ENCODE measurements around the gene ZBTB38.

DNA sequence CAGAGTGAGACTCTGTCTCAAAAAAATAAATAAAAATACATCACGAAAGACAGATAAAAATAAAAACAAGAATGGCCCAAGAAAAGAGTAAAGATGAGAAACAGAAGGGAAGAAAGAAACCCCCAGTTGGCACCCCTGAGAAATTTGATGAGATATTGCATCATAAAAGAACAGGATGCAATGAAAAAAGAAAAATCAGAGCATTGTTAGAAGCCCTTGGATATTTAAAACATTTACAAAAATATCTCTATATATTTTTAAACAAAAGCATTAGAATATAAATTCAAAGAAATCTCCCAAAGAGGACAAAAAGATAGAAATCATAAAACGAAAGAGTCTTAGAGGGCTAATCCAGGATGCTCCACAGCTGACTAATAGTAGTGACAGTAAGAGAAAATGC, 18.6 kb upstream of the ZBTB38 start:
- TF ChIP-seq, protein P1, sequence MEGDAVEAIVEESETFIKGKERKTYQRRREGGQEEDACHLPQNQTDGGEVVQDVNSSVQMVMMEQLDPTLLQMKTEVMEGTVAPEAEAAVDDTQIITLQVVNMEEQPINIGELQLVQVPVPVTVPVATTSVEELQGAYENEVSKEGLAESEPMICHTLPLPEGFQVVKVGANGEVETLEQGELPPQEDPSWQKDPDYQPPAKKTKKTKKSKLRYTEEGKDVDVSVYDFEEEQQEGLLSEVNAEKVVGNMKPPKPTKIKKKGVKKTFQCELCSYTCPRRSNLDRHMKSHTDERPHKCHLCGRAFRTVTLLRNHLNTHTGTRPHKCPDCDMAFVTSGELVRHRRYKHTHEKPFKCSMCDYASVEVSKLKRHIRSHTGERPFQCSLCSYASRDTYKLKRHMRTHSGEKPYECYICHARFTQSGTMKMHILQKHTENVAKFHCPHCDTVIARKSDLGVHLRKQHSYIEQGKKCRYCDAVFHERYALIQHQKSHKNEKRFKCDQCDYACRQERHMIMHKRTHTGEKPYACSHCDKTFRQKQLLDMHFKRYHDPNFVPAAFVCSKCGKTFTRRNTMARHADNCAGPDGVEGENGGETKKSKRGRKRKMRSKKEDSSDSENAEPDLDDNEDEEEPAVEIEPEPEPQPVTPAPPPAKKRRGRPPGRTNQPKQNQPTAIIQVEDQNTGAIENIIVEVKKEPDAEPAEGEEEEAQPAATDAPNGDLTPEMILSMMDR (IDR thresholded peaks at IDR 0.05; ENCODE audit: poor library complexity, severe bottlenecking), result no peak
- TF ChIP-seq POLR2AphosphoS5 (IDR thresholded peaks at IDR 0.05), result no peak
- no peak for TF ChIP-seq RAD21 (conservative IDR thresholded peaks at IDR 0.05)
- TF ChIP-seq TAF1 (IDR thresholded peaks at IDR 0.05; ENCODE audit: low read depth), result no peak
- TF ChIP-seq SMC3 (conservative IDR thresholded peaks at IDR 0.05; ENCODE audit: poor library complexity), result no peak
- no peak for TF ChIP-seq EP300 (conservative IDR thresholded peaks at IDR 0.05; ENCODE audit: poor library complexity, severe bottlenecking)
- TF ChIP-seq EZH2 (IDR thresholded peaks at IDR 0.05; ENCODE audit: borderline replicate concordance, insufficient read depth, low read length, poor library complexity, severe bottlenecking), result no peak
- no peak for TF ChIP-seq MXI1 (conservative IDR thresholded peaks at IDR 0.05; ENCODE audit: poor library complexity, severe bottlenecking)
- TF ChIP-seq REST (IDR thresholded peaks at IDR 0.05; ENCODE audit: borderline replicate concordance), result no peak

All from neural cell (in vitro differentiated cells).